Measurements from ENCODE around the gene NPAS2.

The NPAS2 gene

DNA sequence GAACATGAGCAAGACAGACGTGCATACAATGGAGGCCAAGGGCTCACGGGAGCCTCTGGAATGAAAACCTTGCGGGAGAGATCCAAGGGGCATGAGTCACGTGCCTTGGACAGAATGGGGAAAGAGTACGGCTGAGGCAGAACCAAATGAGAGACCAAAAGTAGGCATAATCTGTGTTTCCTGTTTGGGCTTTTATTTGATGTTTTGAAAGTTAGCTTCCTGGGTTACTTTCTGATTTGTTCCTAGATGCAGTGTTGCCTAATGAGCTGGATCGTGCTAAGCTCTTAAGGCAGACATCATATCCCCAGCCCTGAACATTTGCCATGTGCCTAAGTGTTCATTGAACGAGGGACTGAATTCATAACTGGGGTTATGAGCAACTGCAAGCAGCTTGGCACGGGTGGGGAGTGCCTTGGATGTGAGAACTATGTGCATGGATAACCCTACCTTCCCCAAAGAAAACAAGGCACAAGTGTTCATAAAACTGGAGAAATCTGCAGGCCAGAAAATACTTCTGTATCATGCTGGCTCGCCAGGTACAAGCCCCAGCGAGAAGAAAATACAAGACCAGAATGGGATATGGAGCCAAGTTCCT lies 121.8 kb downstream of the NPAS2 start:
- DNase-seq (ENCODE audit: low spot score), result no peak

- DNase-seq (ENCODE audit: low spot score), result no peak
These were observed 124.9 kb downstream of the NPAS2 start for GRCh38 chr2:100944617-100945432.

DNA sequence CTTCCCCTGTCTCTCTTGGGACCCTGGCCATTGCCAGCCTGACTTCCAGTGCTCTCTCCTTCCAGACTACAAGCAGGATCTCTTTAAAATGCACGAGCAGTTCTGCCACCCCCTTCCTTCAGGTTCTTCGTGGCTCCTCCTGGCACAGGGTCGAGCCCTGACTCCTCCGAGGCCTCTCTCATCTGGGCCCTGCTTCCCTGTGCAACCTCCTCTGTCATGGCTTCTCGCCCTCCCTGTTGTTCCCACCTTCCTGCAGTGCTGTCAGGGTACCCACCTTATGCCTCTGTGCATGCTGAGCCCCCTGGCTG lies 125.4 kb downstream of the NPAS2 start:
- no peak for DNase-seq (ENCODE audit: low spot score)

DNA sequence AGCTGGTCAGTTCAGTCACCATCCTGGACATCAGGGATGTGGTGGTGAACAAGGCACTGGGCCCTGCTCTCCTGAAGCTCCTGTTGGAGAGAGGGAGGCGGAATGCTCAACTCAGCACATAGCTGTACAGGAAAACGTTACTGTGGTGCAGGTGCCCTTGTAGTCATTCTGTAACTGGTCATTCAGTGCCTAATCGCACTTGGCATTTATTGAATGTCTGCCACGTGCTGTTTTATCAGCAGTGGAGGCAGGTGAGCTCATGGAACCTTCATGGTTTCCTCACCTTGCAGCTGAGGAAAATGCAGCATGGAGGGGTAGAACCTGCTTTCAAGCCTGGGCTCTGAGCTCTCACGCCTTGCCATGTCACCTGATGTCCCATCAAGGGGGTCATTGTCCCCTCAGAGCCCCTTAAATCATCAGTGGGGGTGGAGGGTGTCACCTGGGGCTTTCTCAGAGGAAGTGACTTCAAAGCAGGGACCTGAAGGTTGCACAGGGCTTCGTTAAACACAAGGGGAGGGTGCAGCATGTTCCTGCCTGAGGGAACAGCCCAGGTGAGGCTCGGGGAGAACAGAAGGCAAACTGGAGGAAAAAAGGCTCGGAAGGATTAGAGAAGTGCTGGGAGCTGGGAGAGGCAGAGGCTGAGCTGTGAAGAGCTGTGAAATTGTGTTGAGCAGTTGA lies 126.1 kb downstream of the NPAS2 start:
- DNase-seq (ENCODE audit: low spot score), result no peak

DNA sequence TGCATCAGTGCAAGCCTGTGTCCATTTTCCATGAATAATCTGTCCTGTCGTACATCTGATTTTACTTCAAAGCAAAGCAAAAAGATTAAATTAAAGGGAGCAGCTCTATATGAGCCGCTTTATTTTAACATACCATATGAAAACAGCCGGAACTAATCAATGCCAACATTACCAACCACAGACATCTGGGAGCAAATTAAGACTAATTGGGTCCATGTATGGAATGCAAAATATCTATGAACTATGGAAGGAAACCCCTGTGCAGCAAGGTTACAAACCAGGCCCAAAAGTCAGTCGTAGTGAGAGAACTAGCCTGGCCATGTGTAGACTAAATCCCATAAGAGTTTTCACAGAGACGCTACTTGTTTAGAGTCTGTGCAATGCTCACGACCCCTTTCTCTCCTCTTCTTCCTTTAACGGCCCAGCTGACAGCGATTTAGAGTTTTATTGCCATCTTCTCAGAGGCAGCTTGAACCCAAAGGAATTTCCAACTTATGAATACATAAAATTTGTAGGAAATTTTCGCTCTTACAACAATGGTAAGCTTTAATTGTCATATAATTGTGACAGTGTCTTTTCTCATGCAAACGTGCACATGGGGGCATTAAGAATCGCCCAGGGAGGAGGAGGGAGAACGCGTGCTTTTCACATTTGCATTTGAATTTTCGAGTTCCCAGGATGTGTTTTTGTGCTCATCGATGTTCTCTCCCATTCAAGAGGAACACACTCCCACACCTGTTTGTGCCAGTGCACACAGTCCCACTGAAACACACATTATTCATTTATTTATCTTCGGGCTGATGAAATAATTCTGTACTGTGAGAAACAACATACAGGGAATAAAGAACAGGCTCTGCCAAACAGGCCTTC lies 129.2 kb downstream of the NPAS2 start:
- DNase-seq (ENCODE audit: low spot score), result no peak

DNA sequence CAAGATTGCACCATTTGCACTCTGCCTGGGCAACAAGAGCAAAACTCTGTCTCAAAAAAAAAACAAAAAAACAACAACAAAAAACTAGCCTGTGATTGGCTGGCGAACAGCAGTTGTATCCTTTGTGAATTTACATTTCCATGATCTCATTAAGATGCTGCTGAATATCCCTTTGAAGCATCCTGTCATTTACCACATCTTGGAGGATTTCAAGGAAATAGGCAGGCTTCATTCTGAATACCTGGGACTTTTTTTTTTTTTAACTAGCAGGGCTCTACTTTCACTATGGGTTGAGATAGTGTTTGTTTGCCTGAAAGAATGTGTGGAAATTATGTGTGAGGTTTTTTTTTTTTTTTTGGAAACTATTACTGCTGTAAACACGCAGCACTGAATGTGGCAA lies 132.6 kb downstream of the NPAS2 start:
- DNase-seq (ENCODE audit: low spot score), result no peak

- DNase-seq (ENCODE audit: low spot score), result no peak
These were observed 133.6 kb downstream of the NPAS2 start for GRCh38 chr2:100953406-100954043.

DNA sequence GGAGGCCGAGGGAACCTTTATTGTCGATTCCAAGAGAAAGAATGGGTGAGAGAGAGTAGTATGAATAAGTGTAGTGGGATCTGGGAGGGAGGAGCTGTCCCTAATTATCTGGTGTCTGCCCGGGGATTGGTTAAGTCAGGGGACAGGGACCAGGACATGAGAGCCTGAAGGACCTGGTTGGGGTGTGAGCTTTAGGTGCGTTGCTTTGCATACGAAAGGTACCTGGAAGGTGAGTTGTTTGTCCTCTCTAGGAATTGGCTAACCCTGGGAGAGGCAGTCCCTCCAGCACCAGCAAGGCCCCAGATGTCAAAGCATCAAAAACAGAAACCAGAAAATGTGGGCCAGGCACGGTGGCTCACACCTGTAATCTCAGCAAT lies 134.1 kb downstream of the NPAS2 start:
- no peak for DNase-seq (ENCODE audit: low spot score)

GRCh38 chr2:100955226-100955625 lies 135.3 kb downstream of the NPAS2 start:
- DNase-seq (ENCODE audit: low spot score), result no peak

DNA sequence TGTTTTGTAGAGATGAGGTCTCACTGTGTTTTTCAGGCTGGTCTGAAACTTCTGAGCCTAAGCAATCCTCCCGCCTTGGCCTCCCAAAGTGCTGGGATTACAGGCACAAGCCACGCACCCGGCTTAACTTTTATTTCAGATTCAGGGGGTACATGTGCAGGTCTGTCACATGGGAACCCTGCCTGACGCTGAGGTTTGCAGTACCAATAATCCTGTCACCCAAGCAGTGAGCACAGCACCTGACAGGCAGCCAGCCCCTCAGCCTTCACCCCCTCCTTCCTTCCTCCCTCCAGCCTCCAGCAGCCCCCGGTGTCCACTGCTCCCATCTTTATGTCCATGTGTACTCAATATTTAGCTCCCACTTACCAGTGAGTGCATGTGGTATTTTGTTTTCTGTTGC lies 136.1 kb downstream of the NPAS2 start:
- no peak for DNase-seq (ENCODE audit: low spot score)

DNA sequence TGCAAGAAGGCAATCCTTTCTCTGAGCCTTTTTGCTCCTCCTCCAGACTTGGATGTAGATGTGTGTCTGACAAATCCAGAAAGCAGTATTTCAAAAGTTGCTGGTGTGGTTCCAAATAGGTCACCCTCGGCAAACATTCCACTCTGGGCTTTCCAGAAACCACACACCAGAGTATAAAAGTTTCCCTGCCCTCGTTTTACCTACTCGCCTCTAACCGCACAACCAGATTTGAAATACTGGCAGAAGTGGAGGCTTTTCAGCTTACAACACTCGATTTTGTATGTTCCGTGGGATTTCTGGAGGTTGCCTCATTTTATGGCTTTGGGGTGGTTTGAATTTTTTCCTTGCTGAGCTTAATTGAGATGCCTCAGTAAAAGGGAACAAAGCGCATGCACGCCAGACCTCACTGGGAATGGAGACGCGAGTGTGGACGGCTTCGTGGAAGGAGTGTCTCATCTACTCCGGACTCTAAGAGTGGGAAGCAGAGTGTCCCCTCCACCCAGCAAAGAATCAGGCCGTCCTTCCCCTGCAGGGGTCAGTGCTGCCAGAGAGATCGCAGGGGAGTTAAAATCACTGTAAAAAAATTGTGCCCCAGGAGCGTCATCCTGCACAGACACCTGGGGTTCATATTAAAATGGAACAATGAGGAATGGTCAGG lies 138.2 kb downstream of the NPAS2 start:
- DNase-seq (ENCODE audit: low spot score), result no peak

DNA sequence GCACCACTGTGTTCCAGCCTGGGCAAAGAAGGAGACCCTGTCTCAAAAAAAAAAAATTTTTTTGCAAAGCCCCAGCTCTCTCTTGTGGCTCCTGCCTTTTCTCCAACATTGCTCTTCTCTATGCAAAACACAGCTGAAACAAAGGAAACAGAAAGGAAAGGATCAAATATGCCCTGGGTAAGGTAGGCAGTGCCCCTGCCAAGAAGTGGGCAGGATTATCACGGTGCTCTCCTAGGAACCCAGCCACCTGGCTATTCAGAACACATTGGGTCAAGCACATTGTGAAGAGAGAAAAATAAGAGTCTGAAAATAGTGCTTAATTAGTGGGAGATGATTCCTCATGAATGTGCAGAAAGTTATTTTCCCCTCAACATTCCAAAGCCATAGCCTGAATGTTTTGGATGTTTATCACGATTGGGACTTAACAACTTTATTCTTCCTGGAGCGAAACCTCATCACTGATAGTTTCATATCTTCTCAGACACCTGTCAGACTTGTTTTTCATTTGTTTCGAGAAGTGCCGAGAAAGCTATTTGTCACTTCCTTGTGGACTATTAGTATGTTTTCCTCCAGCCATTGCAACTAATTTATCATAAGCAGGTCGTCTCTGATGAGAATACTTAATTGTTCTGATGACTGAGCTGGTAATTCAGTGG lies 139.4 kb downstream of the NPAS2 start:
- DNase-seq (ENCODE audit: low spot score), result no peak

- DNase-seq (ENCODE audit: low spot score), result no peak
These were observed 140.7 kb downstream of the NPAS2 start for GRCh38 chr2:100960688-100961087.

- no peak for DNase-seq (ENCODE audit: low spot score)
These were observed 142.6 kb downstream of the NPAS2 start for GRCh38 chr2:100962366-100963025.

GRCh38 chr2:100963026-100963375 lies 143.1 kb downstream of the NPAS2 start:
- no peak for DNase-seq (ENCODE audit: low spot score)

DNA sequence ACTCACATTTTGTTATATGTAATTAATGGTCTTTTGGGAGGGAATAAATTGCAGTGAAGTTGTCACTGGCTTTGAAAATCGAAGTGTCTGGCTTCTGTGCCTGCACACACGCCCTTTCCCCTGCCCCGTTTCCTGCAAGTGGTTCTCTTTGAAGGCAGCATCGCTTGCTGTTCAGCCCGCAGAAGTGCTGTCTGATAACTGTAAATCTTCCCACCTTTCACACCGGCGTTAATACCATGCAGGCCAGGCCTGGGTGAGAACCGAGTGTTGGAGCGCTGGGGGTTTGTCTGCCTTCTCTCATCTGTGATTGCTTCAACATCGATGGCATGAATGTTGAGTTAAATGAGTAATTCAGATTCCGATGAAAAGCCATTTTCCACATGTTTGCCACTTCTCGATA lies 144.3 kb downstream of the NPAS2 start:
- DNase-seq (ENCODE audit: low spot score), result no peak

GRCh38 chr2:100964681-100965169 lies 144.8 kb downstream of the NPAS2 start:
- DNase-seq (ENCODE audit: low spot score), result no peak

DNA sequence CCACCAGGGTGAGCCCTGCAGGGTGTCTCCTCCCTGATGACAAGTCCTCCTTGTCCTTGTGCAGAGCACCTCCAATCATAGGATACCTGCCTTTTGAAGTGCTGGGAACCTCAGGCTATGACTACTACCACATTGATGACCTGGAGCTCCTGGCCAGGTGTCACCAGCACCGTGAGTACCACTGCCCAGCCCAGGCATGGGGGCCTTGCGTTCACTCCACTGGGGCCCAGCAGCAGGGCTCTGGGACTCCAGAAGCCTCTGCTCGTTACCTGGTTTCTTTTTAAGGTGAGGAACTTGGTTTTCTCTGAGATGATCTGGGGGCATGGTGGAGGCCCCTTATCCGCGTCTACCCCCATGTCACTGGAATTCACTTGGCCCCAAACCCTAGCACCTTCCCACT lies 145.7 kb downstream of the NPAS2 start:
- DNase-seq (ENCODE audit: low spot score), result no peak

GRCh38 chr2:100967716-100968115 lies 147.8 kb downstream of the NPAS2 start:
- no peak for DNase-seq (ENCODE audit: low spot score)
